AG09319 (cell line): Measurements from ENCODE around the gene SPSB1.

Experiments
- DNase-seq: peaks from one replicate; pipeline ENCODE4 v3.0.0-alpha.2; 2010; ENCODE audit warnings: low read depth; ENCODE audit errors: extremely low read depth
- CTCF ChIP-seq: IDR thresholded peaks from 2 replicates; pipeline ENCODE4 v1.5.1; 2011; ENCODE audit warnings: low read depth, mild to moderate bottlenecking, inconsistent platforms, low read length, moderate library complexity

The SPSB1 gene

GRCh38 chr1:9281071-9281827 is 11.4 kb upstream of the SPSB1 start:
- no peak for DNase-seq
- TF ChIP-seq CTCF: no peak

- no peak for DNase-seq
- no peak for TF ChIP-seq CTCF
These were observed 10.6 kb upstream of the SPSB1 start for GRCh38 chr1:9281908-9282695.

GRCh38 chr1:9282696-9282955 is 10.1 kb upstream of the SPSB1 start:
- TF ChIP-seq CTCF: no peak
- DNase-seq: no peak

- DNase-seq: no peak
- no peak for TF ChIP-seq CTCF
These were observed 8.6 kb upstream of the SPSB1 start for GRCh38 chr1:9284061-9284460.

- no peak for TF ChIP-seq CTCF
- DNase-seq: no peak
These were observed 6.1 kb upstream of the SPSB1 start for GRCh38 chr1:9286556-9286955.

GRCh38 chr1:9289090-9289534 is 3.6 kb upstream of the SPSB1 start:
- no peak for DNase-seq
- TF ChIP-seq CTCF: peak; percentile 90

GRCh38 chr1:9289711-9290485 is 2.8 kb upstream of the SPSB1 start:
- DNase-seq: peak; percentile 83
- no peak for TF ChIP-seq CTCF
